CMK (cell line): ENCODE data around the gene FMO2.
A peak's percentile ranks its signal among the peaks of the same experiment; 100 is the strongest.

Experiments used
- DNase-seq: peaks from one replicate; pipeline ENCODE4 v3.0.0-alpha.2; 2010; ENCODE audit warnings: low read depth

FMO2 gene

DNA sequence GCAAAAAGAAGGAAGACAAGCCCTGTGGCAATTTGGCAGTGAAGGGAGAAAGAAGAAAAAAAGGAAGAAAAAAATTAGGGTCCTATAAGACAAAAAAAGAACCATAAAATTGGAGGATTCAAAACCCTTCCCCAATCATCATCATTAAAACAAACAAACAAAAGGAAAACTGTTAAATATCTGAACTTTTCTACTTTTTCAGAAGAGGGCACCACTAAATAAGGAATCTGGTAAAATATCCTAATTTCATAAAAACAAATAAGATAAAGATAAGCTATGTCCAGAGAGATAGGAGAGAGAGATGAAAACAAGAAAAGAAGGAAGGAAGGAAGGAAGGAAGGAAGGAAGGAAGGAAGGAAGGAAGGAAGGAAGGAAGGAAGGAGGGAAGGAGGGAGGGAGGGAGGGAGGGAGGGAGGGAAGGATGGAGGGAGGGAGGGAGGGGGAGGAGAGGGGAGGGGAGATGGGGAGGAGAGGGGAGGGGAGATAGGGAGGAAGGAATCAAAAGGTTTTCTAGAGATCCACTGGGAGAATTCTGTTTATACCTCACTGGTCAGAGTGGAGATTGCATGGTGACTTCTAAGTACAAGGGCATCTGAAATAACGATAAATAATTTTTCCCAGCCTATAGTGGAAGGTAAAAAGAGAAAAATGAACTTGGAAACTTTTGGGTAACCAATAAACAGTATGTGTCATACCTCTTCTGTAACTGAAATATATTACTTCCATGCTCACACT is 10.4 kb upstream of the FMO2 start:
- DNase-seq: no peak

DNA sequence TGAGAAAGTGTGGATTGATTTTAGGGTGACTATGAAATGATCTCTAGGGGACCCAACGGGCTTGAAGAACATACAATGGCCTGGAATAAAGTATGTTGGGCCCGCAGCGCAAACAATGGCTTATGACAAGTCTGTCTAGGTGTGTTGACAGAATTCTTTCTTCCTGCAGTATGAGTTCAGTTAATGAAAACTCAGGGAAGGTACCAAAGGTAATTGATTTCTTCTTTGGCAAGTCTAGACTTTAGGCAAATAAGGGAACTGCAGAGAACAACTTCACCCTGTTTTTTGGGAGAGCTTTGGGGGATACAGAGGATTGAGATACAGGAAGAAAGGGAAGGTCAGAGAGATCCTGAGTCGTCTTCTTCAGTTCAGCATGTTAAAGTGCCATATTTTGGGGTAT is 7.8 kb upstream of the FMO2 start:
- DNase-seq: no peak

DNA sequence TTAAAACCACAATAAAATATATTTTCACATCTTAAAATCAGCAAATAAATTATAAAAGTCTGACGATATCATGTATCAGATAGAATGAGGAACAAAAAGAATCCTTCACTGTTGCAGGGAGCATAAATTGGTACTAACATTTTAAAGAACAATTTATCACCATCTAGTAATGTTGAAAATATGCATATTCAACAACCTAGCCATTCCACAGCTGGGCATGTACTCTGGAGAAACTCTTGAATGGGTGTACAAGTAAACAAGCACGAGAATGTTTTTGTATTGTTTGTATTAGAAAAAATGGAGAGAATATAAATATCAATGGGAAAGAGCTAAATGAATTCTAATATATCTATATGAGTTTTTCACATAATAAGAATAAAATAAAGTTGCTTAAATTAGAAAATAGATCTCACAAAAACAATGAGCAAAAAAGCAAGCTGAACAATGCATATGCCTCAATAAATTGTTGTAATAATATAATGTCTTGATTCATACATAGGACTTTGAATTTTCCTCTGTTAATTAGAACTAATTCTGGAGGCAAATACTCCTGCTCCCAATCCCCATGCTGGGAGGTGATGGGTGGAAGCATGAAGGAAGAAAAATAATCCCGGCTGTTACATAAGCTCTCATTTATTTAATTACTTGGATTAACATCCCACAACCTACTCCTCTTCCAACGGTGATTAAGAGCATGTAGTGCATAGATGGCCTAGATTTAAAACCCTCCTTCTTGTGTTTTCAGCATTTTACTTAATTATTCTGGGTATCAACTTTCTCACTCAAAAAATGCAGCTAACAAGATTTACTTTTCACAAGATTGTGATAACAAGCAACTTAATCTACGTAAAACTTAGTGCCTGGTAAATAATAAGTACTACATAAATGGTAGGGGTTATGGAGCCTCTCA is 5.5 kb upstream of the FMO2 start:
- DNase-seq: no peak

DNA sequence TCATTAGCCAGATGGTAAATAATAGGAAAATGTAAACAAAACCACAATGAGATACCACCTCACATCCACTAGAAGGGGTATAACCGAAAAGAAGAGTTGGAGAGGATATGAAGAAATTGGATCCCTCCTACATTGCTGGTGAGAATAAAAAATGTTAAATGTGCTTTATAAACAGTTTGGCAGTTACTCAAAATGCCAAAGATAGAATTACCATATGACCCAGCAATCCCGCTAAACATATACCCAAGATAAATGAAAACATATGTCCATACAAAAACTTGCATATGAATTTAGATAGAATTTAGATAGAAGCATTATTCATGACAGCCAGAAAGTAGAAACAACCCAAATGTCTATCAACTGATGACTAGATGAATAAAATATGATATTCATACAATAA is 4.4 kb upstream of the FMO2 start:
- no peak for DNase-seq

DNA sequence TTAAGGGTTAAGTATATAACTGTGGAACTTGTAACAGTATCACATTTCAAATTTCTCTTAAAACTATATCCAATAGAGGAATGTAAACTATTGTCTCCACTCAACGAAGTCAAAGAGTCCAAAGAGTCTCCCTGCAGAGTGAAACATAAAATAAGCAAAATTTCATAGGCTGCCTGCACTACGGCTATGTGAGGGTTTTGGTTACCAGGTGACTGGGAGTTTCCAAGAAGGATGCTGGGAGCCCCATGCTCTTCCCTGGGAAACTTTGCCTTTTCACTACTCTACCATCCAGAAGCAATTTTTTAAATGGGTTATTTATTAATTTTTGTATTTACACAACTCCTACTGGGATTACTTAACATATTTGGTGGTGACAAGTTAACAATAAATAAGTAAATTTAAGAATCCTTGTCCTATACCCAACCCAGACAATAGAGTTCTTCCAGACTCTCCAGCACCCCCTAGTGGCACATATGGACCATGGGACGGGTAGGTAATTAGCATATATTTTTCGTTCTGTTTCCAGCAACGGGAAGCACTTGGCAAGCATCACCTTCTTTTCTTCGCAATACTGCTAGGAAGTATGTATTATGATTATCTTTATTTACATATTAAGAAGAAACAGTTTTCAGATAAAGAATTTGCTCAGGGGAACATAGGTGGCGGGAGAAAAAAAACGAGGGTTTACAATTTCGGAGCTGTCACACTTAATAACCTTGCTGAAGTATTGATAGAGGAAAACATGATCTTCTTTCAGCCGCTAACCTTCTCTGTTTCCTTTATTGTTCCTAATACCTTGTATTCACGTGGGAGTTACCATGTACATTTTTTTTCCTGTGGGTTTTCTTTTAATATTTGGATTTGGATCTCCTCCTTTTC is 3.5 kb downstream of the FMO2 start:
- DNase-seq: peak; percentile 31

DNA sequence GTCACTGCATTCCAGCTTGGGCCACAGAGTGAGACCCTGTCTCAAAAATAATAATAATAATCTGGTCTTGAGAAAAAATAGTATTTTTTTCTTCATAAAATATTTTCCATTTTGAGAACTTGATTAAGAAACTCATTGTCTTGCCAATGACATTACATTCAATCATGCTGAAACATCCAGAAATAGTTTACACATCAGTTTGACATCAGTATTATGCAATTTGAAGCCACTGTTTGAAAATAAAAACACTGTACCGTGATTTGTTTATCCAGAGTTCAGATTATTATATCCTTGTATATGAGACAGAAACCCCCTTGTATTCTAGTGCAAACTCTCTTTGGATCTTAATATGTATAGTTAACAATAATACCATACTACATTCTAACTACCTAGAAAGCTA is 6.9 kb downstream of the FMO2 start:
- no peak for DNase-seq

DNA sequence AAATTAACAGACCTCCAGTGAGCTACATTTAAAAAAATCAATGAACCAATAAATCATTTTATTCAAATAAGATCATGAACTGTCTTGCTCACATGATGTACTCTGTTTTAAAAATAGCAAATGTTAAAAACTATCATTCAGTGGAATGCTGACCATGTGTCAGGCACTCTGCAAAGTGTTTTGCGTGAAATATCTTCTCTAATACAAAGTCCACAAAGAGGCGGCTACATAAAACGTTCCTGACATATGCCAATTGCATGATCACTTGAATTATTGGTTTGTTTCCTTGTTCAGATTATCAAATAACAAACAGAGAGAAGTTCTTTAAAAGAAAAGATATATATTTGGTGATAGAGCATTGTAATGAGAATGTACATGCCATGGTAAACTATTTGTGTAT is 10.7 kb downstream of the FMO2 start:
- no peak for DNase-seq

DNA sequence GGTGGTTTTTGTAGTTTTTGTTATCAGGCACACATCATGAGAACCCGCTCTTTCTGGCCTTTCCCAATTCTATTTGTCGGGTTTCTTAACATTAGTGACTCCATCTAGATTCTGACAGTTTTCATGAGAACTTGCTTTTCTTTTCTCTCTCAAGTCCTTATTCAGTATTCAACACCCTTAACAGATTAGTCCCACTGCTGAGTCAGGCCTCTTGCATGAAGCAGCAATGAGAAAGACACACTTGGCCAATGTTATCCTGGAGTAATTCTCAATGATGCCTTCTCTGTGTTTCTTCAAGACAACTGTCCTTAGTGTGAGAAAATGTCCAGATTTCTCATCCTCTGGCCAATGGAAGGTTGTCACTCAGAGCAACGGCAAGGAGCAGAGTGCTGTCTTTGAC is 11.3 kb downstream of the FMO2 start:
- no peak for DNase-seq

DNA sequence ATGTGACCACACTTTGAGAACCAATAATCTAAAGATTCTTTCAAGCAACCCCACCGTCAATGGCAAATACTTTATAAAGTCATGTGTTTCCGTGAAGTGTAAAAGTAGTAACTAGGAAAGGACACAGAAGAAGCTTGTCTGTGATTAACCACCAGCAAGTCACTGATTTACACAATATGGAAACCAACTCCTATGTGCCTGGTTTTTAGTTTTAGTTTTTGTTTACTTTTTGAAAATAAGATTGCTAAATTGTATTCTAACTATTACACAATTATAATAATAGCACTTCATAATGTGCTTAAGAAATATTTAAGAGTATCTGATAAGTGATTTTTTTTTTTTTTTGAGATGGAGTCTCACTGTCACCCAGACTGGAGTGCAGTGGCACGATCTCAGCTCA is 13.0 kb downstream of the FMO2 start:
- DNase-seq: no peak

DNA sequence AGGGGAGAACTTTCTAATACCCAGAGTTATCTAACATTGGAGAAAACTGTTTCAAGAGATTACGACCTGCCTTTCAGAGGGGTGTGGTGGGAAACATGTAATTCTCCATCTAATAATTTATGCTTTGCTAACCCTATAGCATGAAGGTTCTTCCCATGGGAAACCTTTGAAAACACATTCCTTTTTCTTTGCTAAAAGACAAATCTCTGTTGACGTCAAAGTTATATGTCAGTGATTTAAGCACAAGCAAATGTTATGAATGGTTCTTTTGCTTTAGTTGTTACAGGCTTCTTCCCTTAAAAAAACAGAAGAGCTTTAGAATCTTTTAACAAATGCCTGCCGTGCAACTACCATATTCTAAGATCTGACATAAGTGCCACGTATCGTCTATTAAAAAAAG is 19.2 kb downstream of the FMO2 start:
- DNase-seq: no peak

DNA sequence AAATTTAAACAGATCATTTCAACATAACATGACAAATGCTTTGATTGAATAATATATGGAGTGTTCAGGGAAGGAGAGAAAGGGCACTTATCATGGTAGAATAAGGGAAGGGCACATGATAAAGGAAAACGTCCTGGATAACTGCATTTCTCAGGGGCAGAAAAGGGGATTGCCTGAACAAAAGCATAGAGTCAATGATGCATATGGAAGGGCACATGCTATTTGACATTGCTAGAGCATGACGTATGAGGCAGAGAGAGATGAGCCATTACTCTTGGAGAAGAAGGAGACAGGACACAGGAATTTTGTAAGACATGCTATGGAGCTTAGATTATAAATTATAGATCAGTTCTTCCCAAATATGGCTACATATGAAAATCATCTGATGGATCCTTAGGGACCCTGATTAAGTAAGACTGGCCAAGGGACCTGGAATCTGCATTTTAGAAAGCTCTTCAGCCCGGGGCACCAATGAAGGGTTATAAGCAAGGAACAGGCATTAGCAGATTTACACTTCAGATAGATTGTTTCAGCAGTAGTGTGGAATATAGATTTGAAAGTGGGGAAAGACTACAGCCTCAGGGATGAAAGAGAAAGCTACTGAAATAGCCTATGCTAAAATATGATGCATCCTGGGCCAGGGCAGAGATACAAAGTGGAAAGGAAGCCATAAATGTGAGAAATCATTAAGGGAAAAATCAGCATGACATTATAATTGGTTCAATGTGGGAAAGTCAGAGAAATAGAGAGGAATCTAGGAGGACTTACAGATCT is 21.3 kb downstream of the FMO2 start:
- no peak for DNase-seq

DNA sequence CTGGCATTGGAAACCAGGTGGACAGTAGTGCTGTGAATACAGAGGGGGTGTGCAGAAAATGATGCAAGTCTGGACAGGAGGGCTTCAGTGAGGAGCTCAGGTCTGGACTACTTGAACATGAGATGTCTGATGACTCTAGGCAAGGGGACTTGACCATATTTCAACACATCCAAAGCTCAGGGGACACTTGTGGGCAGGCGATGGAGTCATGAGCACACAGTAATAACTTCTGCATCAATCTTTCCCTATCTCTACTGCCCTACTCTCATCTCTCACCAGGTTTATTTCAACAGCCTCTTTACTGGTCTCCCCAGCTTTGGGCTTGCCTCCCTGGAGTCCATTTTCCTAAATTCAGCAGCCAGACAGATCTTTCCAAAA is 21.9 kb downstream of the FMO2 start:
- DNase-seq: no peak

DNA sequence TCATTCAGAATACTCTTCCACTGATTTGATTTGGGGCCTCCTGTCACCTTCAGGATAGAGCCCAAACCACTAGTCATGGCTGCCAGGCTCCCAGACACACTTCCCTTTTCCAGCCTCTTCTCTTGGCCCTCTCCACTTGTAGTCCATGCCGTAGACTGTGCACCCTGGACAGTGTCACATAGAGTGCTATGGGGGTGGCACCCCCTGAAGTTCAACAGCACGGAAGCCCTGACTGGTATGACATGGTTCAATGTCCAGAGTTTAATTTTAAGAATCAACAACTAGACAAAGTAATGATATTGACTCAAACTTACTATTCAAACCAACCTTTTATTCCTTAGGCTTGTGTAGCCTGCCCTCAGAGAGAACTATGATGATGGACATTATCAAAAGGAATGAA is 22.3 kb downstream of the FMO2 start:
- no peak for DNase-seq

DNA sequence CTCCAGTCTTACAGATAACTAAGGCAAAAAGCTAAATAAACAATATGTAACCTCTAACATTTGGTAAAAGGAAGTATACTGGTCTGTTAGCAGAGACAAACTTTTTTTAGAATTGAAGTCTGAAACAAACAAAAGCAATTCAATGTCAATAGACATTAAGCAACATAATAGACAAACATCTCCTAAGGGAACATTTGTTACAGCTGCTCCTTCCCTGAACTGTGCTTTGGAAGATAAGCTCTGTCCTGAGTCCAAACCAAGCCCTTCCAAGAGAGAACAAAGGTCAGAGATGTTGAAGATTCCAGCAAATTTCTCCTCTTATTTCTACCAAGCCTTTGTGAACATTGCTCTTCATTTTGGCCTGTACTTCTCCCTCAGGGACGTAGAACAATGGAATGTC is 25.3 kb downstream of the FMO2 start:
- DNase-seq: no peak

DNA sequence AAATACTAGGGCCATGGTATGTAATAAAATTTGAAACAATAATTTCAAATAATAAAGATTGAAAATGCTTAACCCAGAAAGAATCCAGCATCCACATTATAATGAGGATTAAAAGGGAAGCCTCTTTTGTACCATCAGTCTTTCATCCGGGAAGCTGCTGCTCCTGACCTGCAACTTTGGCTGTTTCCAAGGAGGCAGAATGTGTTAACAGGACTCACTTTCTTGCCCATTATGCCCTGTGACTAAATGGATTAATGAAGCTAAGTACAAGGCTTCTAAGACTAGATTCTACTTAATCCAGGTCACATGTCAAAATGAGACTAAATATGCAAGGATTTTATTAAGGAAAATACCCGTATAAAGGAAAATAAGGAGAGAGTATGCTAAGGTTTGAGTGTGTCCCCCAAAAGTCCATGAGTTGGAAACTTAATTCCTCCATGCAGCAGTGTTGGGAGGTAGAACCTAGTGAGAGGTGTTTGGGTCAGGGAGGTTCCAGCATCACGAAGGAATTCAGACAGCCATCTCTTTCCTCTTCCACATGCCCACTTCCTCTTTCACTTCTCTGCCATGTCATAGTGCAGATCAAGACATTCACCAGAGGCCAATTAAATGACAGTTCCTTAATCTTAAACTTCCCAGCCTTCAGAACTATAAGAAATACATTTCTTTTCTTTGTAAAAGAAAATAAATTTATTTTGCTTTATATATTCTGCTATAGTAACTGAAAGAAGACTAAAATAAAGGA is 27.7 kb downstream of the FMO2 start:
- DNase-seq: no peak

DNA sequence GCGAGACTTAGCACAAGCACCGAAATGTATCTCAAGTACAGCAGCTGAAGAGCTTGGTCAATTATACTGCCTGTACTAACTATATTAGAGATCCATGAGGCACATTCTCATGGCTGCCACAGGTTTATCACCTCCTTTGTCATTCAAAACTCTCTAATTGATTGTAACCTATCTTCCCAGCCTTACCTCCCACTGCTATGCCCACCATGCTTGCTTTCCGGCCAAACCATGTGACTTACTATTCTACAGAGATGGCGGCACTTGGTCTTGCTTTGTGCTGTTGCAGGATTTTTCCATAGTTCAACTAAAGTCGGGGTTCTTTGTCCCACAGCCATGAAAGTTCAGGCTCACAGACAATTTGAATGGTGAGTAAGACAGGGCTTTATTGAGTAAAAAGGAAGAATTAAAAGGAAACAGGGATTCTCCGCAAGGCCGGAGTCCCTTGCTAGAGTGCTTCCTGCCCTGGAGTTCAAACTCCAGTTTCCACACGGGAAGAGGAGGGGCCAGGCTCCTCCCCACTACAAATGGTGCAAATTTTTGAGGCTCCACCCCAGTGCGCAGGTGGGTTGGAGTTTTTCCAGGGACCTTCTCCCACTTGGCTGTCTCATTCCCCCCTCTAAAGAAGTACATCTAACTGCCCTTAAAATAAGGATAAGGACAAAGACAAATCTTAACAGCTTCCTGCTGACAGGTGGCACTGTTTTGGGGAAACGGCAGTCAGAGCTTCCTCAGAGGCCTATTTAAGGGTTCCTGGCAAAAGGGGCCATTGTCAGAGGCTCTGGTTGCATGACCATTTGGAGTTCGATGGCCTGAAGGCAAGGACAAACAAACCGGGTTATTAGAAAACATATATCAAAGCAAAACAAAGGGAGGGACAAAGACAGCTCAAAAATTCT is 28.7 kb downstream of the FMO2 start:
- no peak for DNase-seq

DNA sequence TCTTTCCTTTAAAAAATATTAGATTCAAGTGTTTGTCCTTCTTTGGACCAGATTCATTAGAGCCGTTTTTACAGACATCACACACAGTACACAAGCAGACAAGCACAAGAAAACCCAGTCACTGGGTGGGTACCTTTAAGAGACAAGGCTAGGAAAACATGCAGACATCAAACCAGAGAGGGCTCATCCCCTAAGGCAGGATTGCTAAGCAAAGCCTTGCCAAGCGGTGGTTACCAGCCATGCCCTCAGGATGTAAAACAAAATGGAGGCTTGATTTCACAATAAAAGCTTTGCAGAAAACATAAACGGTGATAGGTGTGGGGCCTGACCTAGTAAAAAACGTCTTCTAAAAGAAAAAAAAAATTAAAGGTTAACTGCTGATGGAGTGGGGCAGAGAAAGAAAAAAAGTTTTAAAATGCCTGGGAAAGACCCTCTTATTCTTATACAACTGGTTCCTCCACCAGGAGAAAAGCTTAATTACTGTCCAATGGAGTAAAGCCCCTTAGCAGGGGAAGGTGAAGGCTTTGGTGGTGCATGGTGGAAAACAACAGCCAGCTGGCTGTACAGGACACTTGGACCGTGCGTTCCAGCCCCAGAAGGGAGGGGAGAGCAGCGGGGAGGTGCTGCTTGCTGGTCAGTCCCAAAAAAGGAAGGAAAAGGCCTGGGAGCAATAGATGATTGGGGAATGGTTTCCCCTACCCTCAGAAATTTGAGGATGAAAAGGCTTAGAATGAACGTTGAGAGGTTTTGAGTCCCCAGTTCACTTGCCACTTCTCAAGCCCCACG is 32.8 kb downstream of the FMO2 start:
- DNase-seq: no peak

DNA sequence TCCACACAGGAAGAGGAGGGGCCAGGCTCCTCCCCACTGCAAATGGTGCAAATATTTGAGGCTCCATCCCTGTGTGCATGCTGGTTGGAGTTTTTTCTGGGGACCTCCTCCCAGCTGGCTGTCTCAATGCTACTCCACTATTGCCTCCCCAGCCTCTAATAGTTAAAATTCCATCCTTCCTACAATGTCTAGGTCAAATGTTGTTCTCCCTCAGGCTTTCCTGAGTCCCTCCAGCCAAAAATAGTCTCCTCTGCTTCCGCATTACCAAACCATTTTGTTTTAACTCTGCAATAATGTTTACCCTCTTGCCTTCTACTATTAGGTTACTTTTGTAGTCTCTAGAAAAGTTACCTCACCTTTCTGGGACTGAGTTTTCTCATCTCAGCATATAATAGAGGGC is 33.6 kb downstream of the FMO2 start:
- no peak for DNase-seq
